GM12874 (cell line): ENCODE results near the gene WDFY3.

ENCODE experiments used
- TF ChIP-seq, protein P1 (sequence below): IDR thresholded peaks from 2 replicates; pipeline ENCODE4 v1.5.1; 2011; ENCODE audit warnings: low read depth, mild to moderate bottlenecking, control low read depth, low read length, moderate library complexity; ENCODE audit not compliant: insufficient read depth

The WDFY3 gene

DNA sequence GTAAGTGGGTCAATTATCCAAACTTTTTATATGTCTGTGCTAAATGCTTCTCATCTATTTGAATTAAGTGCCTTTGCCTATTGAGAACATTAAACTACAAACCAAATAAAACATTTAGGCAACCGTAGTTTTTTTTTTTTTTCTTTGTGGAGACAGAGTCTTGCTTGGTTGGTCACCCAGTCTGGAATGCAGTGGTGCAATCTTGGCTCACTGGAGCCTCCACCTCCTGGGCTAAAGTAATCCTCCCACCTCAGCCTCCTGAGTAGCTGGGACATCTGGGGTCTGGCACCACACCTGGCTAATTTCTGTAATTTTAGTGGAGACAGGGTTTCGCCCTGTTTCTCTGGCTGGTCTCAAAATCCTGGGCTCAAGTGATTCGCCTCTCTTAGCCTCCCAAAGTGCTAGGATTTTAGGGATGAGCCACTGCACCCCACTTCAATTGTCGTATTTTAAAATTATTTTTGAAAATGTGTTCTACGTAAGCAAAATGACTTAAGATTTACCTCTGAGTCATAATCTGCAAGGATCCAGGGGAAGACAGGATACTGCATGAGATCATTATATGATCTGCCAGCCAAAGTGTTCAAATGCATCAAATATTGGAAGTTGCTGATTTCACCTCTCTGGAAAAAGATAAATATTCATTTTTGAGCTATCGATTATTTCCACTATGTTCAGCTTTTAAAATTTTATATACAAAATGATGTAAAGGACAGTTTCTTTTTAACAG is 257.9 kb downstream of the WDFY3 start:
- TF ChIP-seq, protein P1, sequence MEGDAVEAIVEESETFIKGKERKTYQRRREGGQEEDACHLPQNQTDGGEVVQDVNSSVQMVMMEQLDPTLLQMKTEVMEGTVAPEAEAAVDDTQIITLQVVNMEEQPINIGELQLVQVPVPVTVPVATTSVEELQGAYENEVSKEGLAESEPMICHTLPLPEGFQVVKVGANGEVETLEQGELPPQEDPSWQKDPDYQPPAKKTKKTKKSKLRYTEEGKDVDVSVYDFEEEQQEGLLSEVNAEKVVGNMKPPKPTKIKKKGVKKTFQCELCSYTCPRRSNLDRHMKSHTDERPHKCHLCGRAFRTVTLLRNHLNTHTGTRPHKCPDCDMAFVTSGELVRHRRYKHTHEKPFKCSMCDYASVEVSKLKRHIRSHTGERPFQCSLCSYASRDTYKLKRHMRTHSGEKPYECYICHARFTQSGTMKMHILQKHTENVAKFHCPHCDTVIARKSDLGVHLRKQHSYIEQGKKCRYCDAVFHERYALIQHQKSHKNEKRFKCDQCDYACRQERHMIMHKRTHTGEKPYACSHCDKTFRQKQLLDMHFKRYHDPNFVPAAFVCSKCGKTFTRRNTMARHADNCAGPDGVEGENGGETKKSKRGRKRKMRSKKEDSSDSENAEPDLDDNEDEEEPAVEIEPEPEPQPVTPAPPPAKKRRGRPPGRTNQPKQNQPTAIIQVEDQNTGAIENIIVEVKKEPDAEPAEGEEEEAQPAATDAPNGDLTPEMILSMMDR: no peak

DNA sequence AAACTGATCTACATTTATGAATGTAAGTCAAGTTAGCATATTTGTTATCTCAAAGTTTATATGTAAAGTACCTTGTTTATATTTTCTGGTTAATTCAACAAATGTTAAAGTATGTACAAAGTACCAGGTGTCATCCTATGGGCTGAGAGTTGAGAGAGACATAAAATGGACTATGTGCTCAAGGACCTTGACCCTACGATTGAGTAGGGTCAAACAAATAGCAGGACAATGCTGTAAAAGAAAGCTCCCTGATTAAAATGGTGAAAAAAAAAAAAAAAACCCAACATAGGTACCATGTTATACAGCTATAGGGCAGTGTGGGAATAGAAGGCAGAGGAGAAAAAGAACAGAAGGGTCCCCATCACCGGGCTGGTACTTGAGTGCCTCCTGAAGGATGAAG is 260.2 kb downstream of the WDFY3 start:
- TF ChIP-seq, protein P1: no peak

DNA sequence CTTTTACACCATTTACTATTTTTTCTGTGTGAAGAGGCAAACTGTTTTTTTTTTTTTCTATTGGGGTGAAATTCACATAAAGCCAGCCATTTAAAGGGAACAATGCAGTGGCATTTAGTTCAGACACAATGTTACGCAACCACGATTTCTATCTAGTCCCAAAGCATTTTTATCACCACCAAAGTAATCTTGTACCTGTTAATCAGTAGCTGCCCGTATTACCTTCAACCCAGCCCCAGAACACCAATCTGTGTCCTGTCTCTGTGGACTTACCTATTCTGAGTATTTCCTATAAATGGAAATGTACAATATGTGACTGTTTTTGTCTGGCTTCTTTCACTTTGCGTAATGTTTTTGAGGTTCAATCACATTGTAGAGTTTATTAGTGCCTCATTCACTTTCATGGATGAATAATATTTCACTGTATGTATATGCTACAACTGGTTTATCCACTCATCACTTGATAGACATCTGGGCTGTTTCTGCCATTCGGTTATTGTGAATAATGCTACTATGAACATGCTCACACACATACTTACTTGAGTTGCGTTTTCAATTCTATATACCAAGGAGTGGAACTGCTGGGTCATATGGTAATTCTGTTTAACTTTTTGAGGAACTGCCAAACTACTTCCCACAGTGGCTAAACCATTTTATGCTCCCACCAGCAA is 267.4 kb downstream of the WDFY3 start:
- TF ChIP-seq, protein P1: no peak

DNA sequence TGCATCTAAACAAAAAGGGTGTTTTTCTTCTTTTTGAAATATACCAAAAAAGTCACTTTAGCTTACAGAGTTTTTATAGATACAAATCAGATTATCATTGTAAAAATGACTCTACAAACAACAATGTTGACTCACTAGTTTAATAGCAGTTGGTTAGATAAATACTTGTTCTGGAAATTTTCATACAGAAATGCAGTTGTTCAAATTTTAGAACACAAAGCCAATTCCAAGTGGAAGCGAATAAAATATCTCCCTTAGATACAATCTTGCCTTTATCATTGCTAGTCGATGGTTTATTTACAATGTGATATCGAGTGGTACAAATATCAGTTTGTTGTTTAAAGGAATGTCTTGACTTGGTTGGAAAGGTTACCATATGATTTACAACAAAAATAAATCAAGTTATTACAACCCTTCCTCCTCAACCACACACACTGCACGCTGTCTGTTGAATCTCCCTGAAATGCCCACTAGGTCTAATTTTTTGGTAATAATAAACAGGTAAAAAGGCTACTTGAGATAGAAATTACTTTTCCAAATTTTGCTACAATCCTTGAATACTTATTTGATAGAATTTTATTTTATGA is 268.8 kb downstream of the WDFY3 start:
- TF ChIP-seq, protein P1: no peak

DNA sequence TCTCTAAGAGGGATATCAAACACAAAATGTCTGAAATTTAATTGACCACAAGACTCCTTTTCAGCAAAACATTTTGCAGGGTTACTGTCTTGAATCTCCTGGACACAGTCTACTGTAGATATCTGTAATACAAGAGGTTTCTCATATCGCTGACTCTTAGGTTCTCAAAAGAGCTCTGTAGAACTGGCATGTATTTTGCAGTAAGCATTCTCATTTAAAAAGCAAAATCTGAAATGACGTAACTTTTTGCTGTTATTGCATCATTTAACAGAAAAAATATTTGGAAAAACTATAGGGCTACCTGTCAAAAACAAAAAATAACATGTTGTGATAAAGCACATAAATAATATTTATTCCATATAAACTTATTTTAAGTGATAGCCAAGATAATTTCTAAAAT is 269.3 kb downstream of the WDFY3 start:
- TF ChIP-seq, protein P1: no peak

DNA sequence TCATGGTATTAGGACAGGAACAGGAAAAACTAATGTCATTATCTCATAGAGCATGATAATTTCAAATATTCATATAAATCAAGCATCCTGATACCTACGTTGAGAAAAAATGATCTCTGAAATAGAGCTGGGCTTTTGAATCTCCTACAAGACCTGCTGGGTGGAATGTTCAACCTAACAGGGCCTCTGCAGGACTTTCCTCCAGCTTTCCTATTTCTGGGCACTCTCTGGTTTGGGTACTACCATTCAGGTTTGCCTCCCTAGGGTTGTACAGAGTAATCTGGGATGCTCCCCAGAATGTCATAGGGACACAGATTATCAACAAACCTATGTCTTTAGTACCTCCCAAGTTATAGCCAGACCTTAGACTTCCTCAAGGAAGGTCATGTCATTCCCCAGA is 274.7 kb downstream of the WDFY3 start:
- TF ChIP-seq, protein P1: no peak

DNA sequence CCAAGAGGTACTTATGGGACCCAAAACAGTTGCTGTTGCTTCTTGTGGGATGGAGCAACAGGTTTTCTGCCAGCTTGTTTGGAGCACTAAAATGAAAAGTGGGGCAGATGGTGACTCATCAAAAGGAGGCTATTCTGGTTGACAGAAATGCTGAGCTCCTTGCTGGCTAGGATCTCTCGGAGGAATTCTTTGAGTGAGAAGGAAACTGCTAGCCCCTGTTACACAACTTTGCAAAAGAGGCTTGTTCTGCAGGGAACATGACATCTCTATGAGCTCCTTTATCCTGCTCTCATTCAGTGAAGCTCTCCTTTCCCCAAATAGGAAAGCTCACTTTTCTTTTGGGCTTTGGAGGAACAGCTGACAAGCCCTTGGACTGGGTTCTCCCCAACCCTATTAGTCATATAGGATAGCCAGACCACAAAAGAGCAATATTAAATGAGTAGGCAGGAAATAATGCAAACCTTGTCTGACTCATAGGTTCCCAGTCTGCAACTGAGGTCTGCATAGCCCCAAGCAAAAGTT is 275.3 kb downstream of the WDFY3 start:
- TF ChIP-seq, protein P1: no peak
